H1 (cell line): Measurements from ENCODE around the gene ADAMTS9. TPM values are rescaled to one million over a fixed set of nuclear protein-coding genes. Genes with fewer than 3 reads are reported as not detected.

ENCODE experiments used
- CTCF ChIA-PET: fragments of 300-600 bp; sonication (Branson Sonifier 250); formaldehyde crosslinking; loops from one replicate; lab custom pipeline; 2021; ENCODE audit not compliant: partially characterized antibody; lab: Charles Lee
- POLR2A ChIA-PET: fragments of 300-600 bp; sonication (Branson Sonifier 250); formaldehyde crosslinking; loops from one replicate; lab custom pipeline; 2021; ENCODE audit warnings: inconsistent platforms; ENCODE audit not compliant: partially characterized antibody; lab: Charles Lee
- DNase-seq, 2 experiments: peaks; one replicate each; pipeline versions ENCODE4 v3.0.0 to v3.0.0-alpha.2; 2010 to 2022; ENCODE audit warnings: low spot score in 2 of 2, low read depth in 1 of 2, mixed read lengths in 1 of 2
- FAIRE-seq: peaks from 2 replicates; lab custom pipeline; 2011; peaks lifted over from hg19 to GRCh38; lab: Jason Lieb, UNC
- H2AFZ ChIP-seq: 2 replicates; pipeline ENCODE4 v1.8.1; 2012; ENCODE audit warnings: low read length, inconsistent platforms
- H2AK5ac ChIP-seq: 2 replicates; pipeline ENCODE4 v1.6.1; 2013; ENCODE audit warnings: low read depth, low read length
- H2BK120ac ChIP-seq: replicated peaks from 2 replicates; pipeline ENCODE3; 2013; ENCODE audit warnings: low read depth, low read length, inconsistent platforms
- H2BK12ac ChIP-seq: 2 replicates; pipeline ENCODE4 v1.6.1; 2013; ENCODE audit warnings: low read depth, low read length
- H2BK15ac ChIP-seq: 2 replicates; pipeline ENCODE4 v1.6.1; 2013; ENCODE audit warnings: low read length
- H2BK20ac ChIP-seq: 2 replicates; pipeline ENCODE4 v1.6.1; 2013; ENCODE audit warnings: low read length
- H2BK5ac ChIP-seq: 2 replicates; pipeline ENCODE4 v1.6.1; 2013; ENCODE audit warnings: low read depth, low read length
- H3K14ac ChIP-seq: 2 replicates; pipeline ENCODE4 v1.6.1; 2013; ENCODE audit warnings: inconsistent platforms; ENCODE audit not compliant: insufficient read length
- H3K18ac ChIP-seq: 2 replicates; pipeline ENCODE4 v1.6.1; 2013; ENCODE audit warnings: low read length; ENCODE audit errors: extremely low read depth
- H3K23ac ChIP-seq: 2 replicates; pipeline ENCODE4 v1.6.1; 2013; ENCODE audit warnings: inconsistent platforms; ENCODE audit not compliant: insufficient read length
- H3K23me2 ChIP-seq: 2 replicates; pipeline ENCODE4 v1.6.1; 2013; ENCODE audit warnings: low read depth, low read length
- H3K27ac ChIP-seq: 2 replicates; pipeline ENCODE4 v1.6.1; 2011; ENCODE audit warnings: low read depth, low read length, inconsistent platforms
- H3K27me3 ChIP-seq, 4 experiments: replicated peaks in 1 of 4; 1 replicate in 1 of 4; 2 replicates in 3 of 4; pipeline versions ENCODE4 v1.6.1 to v1.8.1; 2011 to 2013; ENCODE audit warnings: low read length in 3 of 4, mild to moderate bottlenecking in 3 of 4, inconsistent platforms in 2 of 4, mixed read lengths in 2 of 4, moderate library complexity in 1 of 4; ENCODE audit not compliant: control insufficient read depth in 3 of 4, insufficient read depth in 3 of 4; ENCODE audit errors: extremely low read depth in 1 of 4
- H3K36me3 ChIP-seq, 4 experiments: 2 replicates each; pipeline versions ENCODE4 v1.6.1 to v1.8.1; 2011 to 2013; ENCODE audit warnings: mild to moderate bottlenecking in 4 of 4, low read length in 3 of 4, moderate library complexity in 2 of 4, control low read depth in 1 of 4, inconsistent platforms in 1 of 4; ENCODE audit not compliant: insufficient read depth in 4 of 4, control insufficient read depth in 2 of 4
- H3K4ac ChIP-seq: replicated peaks from 2 replicates; pipeline ENCODE3; 2013; ENCODE audit warnings: low read length, low read depth, mixed read lengths, inconsistent platforms; ENCODE audit not compliant: insufficient read length
- H3K4me1 ChIP-seq, 4 experiments: replicated peaks in 1 of 4; 1 replicate in 1 of 4; 2 replicates in 3 of 4; pipeline versions ENCODE4 v1.6.1 to v1.8.1; 2011 to 2013; ENCODE audit warnings: low read length in 3 of 4, inconsistent platforms in 2 of 4, mixed read lengths in 1 of 4; ENCODE audit not compliant: insufficient read depth in 4 of 4, control insufficient read depth in 3 of 4
- H3K4me2 ChIP-seq, 2 experiments: 2 replicates each; pipeline versions ENCODE4 v1.6.1 to v1.8.1; 2011 to 2013; ENCODE audit warnings: low read depth in 2 of 2, low read length in 2 of 2, control low read depth in 1 of 2, inconsistent platforms in 1 of 2, mild to moderate bottlenecking in 1 of 2; ENCODE audit not compliant: insufficient read depth in 1 of 2
- H3K4me3 ChIP-seq, 4 experiments: fragments of 200-600, 300-600 bp in 1 of 4; sonication (generic), shearing (Covaris generic), sonication (Bioruptor Twin) in 1 of 4; 2 replicates each; pipeline versions ENCODE4 v1.5.1 to v1.8.1; 2011 to 2016; ENCODE audit warnings: low read length in 4 of 4, low read depth in 3 of 4, control low read depth in 2 of 4, inconsistent platforms in 2 of 4, mild to moderate bottlenecking in 2 of 4, mixed read lengths in 1 of 4, moderate library complexity in 1 of 4; ENCODE audit not compliant: insufficient read depth in 2 of 4; ENCODE audit errors: extremely low read depth in 1 of 4
- H3K56ac ChIP-seq: replicated peaks from 2 replicates; pipeline ENCODE3; 2013; ENCODE audit warnings: low read depth, mild to moderate bottlenecking, mixed read lengths, low read length, inconsistent platforms; ENCODE audit not compliant: insufficient read length
- H3K79me1 ChIP-seq: 2 replicates; pipeline ENCODE4 v1.6.1; 2013; ENCODE audit warnings: low read depth, low read length, control low read depth
- H3K79me2 ChIP-seq, 2 experiments: 2 replicates each; pipeline versions ENCODE4 v1.6.1 to v1.8.1; 2012 to 2013; ENCODE audit warnings: low read length in 2 of 2, mild to moderate bottlenecking in 2 of 2, inconsistent platforms in 1 of 2; ENCODE audit not compliant: insufficient read depth in 2 of 2, control insufficient read depth in 1 of 2
- H3K9ac ChIP-seq, 4 experiments: replicated peaks in 1 of 4; 1 replicate in 1 of 4; 2 replicates in 3 of 4; pipeline versions ENCODE4 v1.6.1 to v1.8.1; 2011 to 2013; ENCODE audit warnings: low read depth in 3 of 4, low read length in 3 of 4, control low read depth in 2 of 4, mild to moderate bottlenecking in 2 of 4, moderate library complexity in 2 of 4, inconsistent platforms in 1 of 4; ENCODE audit errors: extremely low read depth in 1 of 4
- H3K9me3 ChIP-seq, 2 experiments: 2 replicates each; pipeline versions ENCODE4 v1.6.1 to v1.8.1; 2012 to 2013; ENCODE audit warnings: mild to moderate bottlenecking in 2 of 2, moderate library complexity in 2 of 2, control low read depth in 1 of 2, inconsistent platforms in 1 of 2, low read depth in 1 of 2, low read length in 1 of 2, mixed read lengths in 1 of 2; ENCODE audit not compliant: insufficient read depth in 2 of 2
- H4K20me1 ChIP-seq, 2 experiments: replicated peaks in 1 of 2; 2 replicates each; pipeline versions ENCODE3 to v1.8.1; 2011 to 2013; ENCODE audit warnings: inconsistent platforms in 2 of 2, low read length in 2 of 2, mild to moderate bottlenecking in 1 of 2; ENCODE audit not compliant: insufficient read depth in 2 of 2, control insufficient read depth in 1 of 2
- H4K5ac ChIP-seq: 2 replicates; pipeline ENCODE4 v1.6.1; 2013; ENCODE audit warnings: low read length, low read depth, mixed read lengths, inconsistent platforms; ENCODE audit not compliant: insufficient read length
- H4K8ac ChIP-seq: 2 replicates; pipeline ENCODE4 v1.8.0; 2013; ENCODE audit warnings: mild to moderate bottlenecking, moderate library complexity, low read length, inconsistent platforms; ENCODE audit not compliant: insufficient read depth; ENCODE audit errors: extremely low read depth
- H4K91ac ChIP-seq: replicated peaks from 2 replicates; pipeline ENCODE3; 2013; ENCODE audit warnings: low read length, mixed read lengths, inconsistent platforms; ENCODE audit not compliant: insufficient read length
- RAD21 ChIP-seq, 2 experiments: IDR thresholded peaks in 1 of 2; conservative IDR thresholded peaks in 1 of 2; 2 replicates each; pipeline ENCODE4 v1.6.1; 2011; ENCODE audit warnings: low read depth in 2 of 2, low read length in 2 of 2, improper control_type of control experiment in 1 of 2, inconsistent platforms in 1 of 2, mild to moderate bottlenecking in 1 of 2, moderate library complexity in 1 of 2
- SAP30 ChIP-seq: fragments of 300-600 bp; sonication (generic); IDR thresholded peaks from 2 replicates; pipeline ENCODE4 v1.7.1; 2012; ENCODE audit warnings: low read length, moderate library complexity, mild to moderate bottlenecking, inconsistent platforms; ENCODE audit not compliant: insufficient read depth, insufficient replicate concordance
- TEAD4 ChIP-seq: IDR thresholded peaks from 2 replicates; pipeline ENCODE4 v1.6.1; 2012; ENCODE audit warnings: low read depth, low read length, inconsistent platforms, mixed read lengths
- WGBS, 2 experiments: shearing (Covaris generic) in 1 of 2; methylation state at CpG; one replicate each; pipeline versions ENCODE4 v1.1.6 to v1.1.7; 2013 to 2015; ENCODE audit warnings: low lambda C conversion rate in 2 of 2, mixed read lengths in 2 of 2, inconsistent platforms in 1 of 2, low coverage in 1 of 2, missing lambda C conversion rate in 1 of 2; ENCODE audit not compliant: insufficient replicate concordance in 2 of 2, insufficient coverage in 1 of 2, insufficient read length in 1 of 2; ENCODE audit errors: extremely low coverage in 1 of 2, missing lambda C conversion rate in 1 of 2; 5-methylcytosine and 5-hydroxymethylcytosine counted together
- polyA plus RNA-seq, 7 experiments: library from polyadenylated mRNA; depleted of rRNA in 3 of 7; stranded (reverse) in 5 of 7; unstranded in 2 of 7; fragments of >200 nt in 5 of 7; fragments of 200-250 nt in 2 of 7; gene quantifications; 1 replicate in 5 of 7; 2 replicates in 1 of 7; 4 replicates in 1 of 7; pipeline versions ENCODE4 v1.2.1 to v1.2.3, GENCODE V29; 2011 to 2013; ENCODE audit warnings: missing spikeins in 2 of 7, mixed read lengths in 2 of 7
- total RNA-seq: library from RNA; stranded (reverse); fragmentation: NEBNext Ultra II Directional; extraction: Animal tissue kit (Norgen Biotek cat#: 25700); gene quantifications from 2 replicates; pipeline ENCODE4 v1.2.1, GENCODE V29; 2021
- TF ChIP-seq, protein P1 (sequence below), 3 experiments: IDR thresholded peaks; 1 replicate in 2 of 3; 2 replicates in 1 of 3; pipeline versions ENCODE4 v1.5.1 to v1.6.1; 2011; ENCODE audit warnings: low read length in 3 of 3, mild to moderate bottlenecking in 3 of 3, inconsistent platforms in 2 of 3, low read depth in 1 of 3, moderate library complexity in 1 of 3; ENCODE audit not compliant: insufficient read depth in 1 of 3; ENCODE audit errors: control extremely low read depth in 1 of 3

ADAMTS9 gene
- total and polyA plus RNA-seq, 2 of the 8 experiments (the other 6 are each of a cell fraction or from before 2014, with no cell fraction given) = 0.20 to 0.41 TPM

DNA sequence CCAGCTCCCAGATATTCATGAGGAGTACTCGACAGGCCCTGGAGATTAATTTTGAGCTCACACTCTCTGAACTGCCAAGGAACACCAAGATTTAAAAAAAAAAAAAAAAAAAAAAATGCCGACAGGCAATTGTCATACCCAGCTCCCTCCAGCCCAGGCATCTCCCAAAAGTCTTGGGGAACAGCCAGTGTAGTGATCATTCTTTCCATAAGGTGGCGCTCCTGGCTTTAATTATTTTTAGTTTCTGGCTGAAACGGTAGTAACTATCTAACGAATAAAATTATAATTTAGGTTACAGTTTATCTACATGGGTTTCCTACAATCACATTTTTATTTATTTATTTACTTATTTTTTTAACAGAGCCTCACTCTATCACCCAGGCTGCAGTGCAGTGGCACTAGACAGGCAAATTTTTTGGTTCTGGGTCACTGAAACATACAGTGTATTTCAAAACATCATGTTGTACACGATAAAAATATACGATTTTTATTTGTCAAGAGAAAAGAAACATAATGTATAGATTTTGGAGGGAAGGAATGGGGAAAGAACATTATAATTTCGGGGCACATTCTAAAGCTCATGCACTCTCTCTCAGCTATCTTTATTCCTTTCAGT, 157.3 kb downstream of the ADAMTS9 start:
- Histone ChIP-seq H4K8ac (no peak overlapping the region), H2AFZ (0 out of 2 replicates have a peak overlapping the region, but pooled peaks have one; percentile 1), H3K14ac (no peak overlapping the region), H3K4ac (no peak overlapping the region), H3K27ac (no peak overlapping the region), H3K27me3 (peaks cover 9 to 23% (median 21%) of the 10 kb centered on the region in 4 experiments), H4K5ac (no peak overlapping the region), H3K56ac (no peak overlapping the region), H3K79me2 (no peaks in the 10 kb centered on the region), H2BK120ac (no peak overlapping the region), H3K79me1 (no peaks in the 10 kb centered on the region), H3K4me3 (no peak overlapping the region; a peak in 1 of 8 replicates), H4K20me1 (no peaks in the 10 kb centered on the region), H3K9me3 (no peaks in the 10 kb centered on the region), H2BK20ac (no peak overlapping the region), H3K36me3 (no peaks in the 10 kb centered on the region), H2BK15ac (no peak overlapping the region), H3K23me2 (no peaks in the 10 kb centered on the region), H4K91ac (no peak overlapping the region), H2BK5ac (no peak overlapping the region), H3K18ac (no peak overlapping the region), H3K4me1 (peaks cover 0 to 3% (median 0%) of the 10 kb centered on the region in 4 experiments; a peak in 1 of 7 replicates), H3K4me2 (no peak overlapping the region; a peak in 1 of 4 replicates), H2AK5ac (no peak overlapping the region), H3K23ac (no peak overlapping the region), H2BK12ac (no peak overlapping the region), H3K9ac (no peak overlapping the region)
- FAIRE-seq (peak; percentile 32), DNase-seq (peak; percentile 13 to 88)
- POLR2A ChIA-PET = no interaction called here
- CTCF ChIA-PET = interaction anchor here (0.6 to 5.3 kb wide), 75 partner anchors 8 to 1341 kb away, joined by 3 to 64 read pairs (median 3); no protein-coding TSS in a partner anchor
- WGBS, 2 experiments = 30% methylated on average over 8 of the region's 8 CpGs; no CpG with 5 or more reads in 1 of the 2 experiments
- TF ChIP-seq, protein P1, sequence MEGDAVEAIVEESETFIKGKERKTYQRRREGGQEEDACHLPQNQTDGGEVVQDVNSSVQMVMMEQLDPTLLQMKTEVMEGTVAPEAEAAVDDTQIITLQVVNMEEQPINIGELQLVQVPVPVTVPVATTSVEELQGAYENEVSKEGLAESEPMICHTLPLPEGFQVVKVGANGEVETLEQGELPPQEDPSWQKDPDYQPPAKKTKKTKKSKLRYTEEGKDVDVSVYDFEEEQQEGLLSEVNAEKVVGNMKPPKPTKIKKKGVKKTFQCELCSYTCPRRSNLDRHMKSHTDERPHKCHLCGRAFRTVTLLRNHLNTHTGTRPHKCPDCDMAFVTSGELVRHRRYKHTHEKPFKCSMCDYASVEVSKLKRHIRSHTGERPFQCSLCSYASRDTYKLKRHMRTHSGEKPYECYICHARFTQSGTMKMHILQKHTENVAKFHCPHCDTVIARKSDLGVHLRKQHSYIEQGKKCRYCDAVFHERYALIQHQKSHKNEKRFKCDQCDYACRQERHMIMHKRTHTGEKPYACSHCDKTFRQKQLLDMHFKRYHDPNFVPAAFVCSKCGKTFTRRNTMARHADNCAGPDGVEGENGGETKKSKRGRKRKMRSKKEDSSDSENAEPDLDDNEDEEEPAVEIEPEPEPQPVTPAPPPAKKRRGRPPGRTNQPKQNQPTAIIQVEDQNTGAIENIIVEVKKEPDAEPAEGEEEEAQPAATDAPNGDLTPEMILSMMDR (IDR thresholded peaks at IDR 0.05; ENCODE audit: control extremely low read depth in 1 of 3, insufficient read depth in 1 of 3, low read depth in 1 of 3, low read length in 3 of 3) = peak; percentile 28 to 59 (median 47)
- peak; percentile 79; the same call in 1 of the 2 replicates for TF ChIP-seq TEAD4
- TF ChIP-seq RAD21 (IDR thresholded peaks at IDR 0.05 in 1 of 2, conservative IDR thresholded peaks at IDR 0.05 in 1 of 2; ENCODE audit: low read depth in 2 of 2, low read length in 2 of 2) = peak; percentile 69 to 74
- TF ChIP-seq SAP30 = no peak
